Muscle layer of duodenum (tissue), 2 donors: ENCODE data around the gene PHKB.

ENCODE experiments used
- H3K27ac ChIP-seq: one replicate; pipeline ENCODE4 v1.7.0; 2013; ENCODE audit warnings: mild to moderate bottlenecking, low read length
- H3K27me3 ChIP-seq: one replicate; pipeline ENCODE4 v1.7.0; 2013; ENCODE audit warnings: low read depth, mild to moderate bottlenecking, control low read depth, low read length
- H3K36me3 ChIP-seq, 2 donors: one replicate each; pipeline ENCODE4 v1.7.0; 2013; ENCODE audit warnings: low read length in 2 of 2, control low read depth in 1 of 2, mild to moderate bottlenecking in 1 of 2; ENCODE audit not compliant: insufficient read depth in 2 of 2, control insufficient read depth in 1 of 2
- H3K4me1 ChIP-seq, 2 donors: one replicate each; pipeline ENCODE4 v1.7.0; 2013; ENCODE audit warnings: low read length in 2 of 2, mild to moderate bottlenecking in 2 of 2, control low read depth in 1 of 2, moderate library complexity in 1 of 2; ENCODE audit not compliant: insufficient read depth in 2 of 2, control insufficient read depth in 1 of 2
- H3K4me3 ChIP-seq, 2 donors: one replicate each; pipeline ENCODE4 v1.7.0; 2013; ENCODE audit warnings: low read length in 2 of 2, low read depth in 1 of 2, mild to moderate bottlenecking in 1 of 2
- H3K9me3 ChIP-seq, 2 donors: one replicate each; pipeline ENCODE4 v1.7.0; 2013; ENCODE audit warnings: low read length in 2 of 2, control low read depth in 1 of 2, mild to moderate bottlenecking in 1 of 2; ENCODE audit not compliant: control insufficient read depth in 1 of 2
- donor health status: healthy.

PHKB gene

DNA sequence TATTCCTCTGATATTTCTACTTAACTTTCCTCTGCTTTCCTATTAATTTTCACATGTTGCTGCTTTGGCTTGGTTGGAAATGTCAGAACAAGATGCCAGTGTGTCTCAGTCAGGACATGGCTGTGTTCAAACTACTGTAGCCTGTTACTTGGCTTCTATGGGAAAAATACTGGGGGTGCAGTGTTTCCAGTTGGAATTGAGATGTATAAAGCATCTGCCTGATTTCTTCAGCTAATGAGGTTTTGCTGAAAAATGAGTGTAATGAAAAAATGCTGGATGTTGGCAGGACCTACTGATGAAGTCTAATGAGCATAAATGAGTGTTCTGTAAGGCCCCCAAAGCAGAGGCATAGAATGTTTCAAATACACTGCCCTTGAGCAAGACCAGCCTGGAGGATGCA, 166.6 kb downstream of the PHKB start:
- Histone ChIP-seq H3K4me3 (no peak overlapping the region), H3K4me1 (no peaks in the 10 kb centered on the region), H3K36me3 (peaks cover 0 to 3% of the 10 kb centered on the region in 2 donors), H3K9me3 (no peaks in the 10 kb centered on the region), H3K27me3 (no peaks in the 10 kb centered on the region), H3K27ac (no peak overlapping the region)

DNA sequence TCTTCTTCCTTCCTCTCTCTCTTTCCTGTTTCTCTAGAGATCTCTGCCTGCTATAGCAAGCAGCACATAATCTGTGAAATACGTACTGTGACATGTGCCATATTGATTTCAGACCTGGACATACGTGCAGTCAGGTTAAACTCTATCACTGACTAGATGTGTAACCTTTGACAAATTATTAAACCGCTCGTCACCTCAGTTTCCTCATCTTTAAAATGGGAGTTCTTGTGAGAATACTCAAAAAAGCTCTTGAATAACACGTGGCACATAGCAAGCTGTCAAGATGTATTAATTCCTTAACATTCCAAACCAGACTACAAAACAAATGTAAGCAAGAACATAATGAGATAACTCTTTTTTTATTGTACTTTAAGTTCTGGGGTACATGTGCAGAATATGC, 170.0 kb downstream of the PHKB start:
- Histone ChIP-seq H3K4me3 (no peak overlapping the region), H3K36me3 (peaks cover 0 to 10% of the 10 kb centered on the region in 2 donors), H3K27me3 (no peaks in the 10 kb centered on the region), H3K4me1 (no peaks in the 10 kb centered on the region), H3K9me3 (no peaks in the 10 kb centered on the region), H3K27ac (no peak overlapping the region)

DNA sequence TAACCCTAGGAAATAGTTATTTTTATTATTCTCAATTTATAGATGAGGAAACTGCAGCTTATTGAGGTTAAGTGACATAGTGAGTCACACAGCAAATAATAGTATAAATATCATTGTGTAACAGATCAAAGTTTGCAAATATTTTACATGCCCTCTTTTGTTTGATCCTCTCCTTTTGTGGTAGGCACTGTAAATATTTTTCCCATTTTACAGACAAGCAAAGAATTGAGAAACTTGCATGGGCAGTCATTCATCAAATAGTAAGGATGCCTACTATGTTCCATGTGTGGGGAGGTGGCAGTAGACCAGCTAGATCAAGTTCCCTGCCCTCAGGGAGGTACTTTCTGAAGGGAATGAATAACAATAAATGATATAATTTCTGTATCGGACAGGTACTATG, 173.0 kb downstream of the PHKB start:
- H3K4me1 ChIP-seq = no peaks in the 10 kb centered on the region
- H3K27me3 ChIP-seq = no peaks in the 10 kb centered on the region
- H3K9me3 ChIP-seq = no peaks in the 10 kb centered on the region
- no peak overlapping the region for H3K27ac ChIP-seq
- no peak overlapping the region for H3K4me3 ChIP-seq
- peaks cover 0 to 13% of the 10 kb centered on the region in 2 donors for H3K36me3 ChIP-seq

DNA sequence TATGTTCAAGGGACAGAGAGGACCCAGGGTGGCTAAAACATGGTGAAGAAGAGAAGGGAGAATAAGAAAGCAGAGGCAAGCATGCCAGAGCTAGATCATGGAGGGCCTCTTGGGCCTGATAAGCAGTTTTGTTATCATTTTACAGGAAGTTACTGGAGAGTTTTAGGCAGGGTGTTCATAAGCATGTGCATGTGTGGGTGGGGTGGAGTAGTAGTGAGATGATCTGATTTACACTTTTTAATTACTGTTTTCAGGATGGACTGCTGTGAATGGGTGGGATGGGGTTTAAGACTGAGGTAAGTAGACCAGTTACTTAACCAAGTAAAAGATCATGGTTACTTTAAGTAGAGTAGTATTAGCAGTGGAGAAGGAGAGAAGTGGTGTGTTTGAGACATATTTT, 173.6 kb downstream of the PHKB start:
- no peak overlapping the region for H3K4me3 ChIP-seq
- no peak overlapping the region for H3K27ac ChIP-seq
- H3K9me3 ChIP-seq = no peaks in the 10 kb centered on the region
- no peaks in the 10 kb centered on the region for H3K4me1 ChIP-seq
- H3K27me3 ChIP-seq = no peaks in the 10 kb centered on the region
- H3K36me3 ChIP-seq = peaks cover 0 to 13% of the 10 kb centered on the region in 2 donors

DNA sequence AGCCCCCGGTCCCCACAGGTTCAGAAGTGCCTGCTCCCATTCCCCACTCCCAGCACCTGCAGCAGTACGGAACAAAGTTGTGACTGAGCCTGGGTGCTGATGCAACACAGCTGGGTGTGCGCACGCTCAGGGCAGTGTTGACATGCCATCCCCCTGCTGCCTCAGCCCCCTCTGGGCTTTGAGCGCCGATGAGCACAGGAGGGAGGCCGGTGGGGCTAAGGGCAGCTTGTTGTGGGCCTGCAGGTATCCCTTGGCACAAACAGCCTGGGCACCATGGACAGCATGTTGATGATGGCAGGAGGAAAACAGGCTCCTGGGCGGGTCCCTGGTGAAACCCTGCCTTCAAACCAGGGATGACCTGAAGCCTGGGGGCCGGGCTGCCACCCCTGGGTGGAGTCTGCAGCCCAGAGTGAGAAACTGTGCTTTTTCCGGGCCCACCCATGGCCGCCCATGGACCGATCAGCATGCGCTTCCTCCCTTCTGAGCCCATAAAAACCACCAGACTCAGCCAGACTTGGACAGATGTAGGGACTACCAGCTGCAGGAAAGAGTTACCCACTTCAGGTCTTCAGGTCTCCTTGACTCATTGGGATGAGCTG, 175.5 kb downstream of the PHKB start:
- no peak overlapping the region for H3K27ac ChIP-seq
- H3K9me3 ChIP-seq = no peaks in the 10 kb centered on the region
- H3K4me3 ChIP-seq = no peak overlapping the region
- no peaks in the 10 kb centered on the region for H3K4me1 ChIP-seq
- peaks cover 2 to 13% of the 10 kb centered on the region in 2 donors for H3K36me3 ChIP-seq
- H3K27me3 ChIP-seq = no peaks in the 10 kb centered on the region

DNA sequence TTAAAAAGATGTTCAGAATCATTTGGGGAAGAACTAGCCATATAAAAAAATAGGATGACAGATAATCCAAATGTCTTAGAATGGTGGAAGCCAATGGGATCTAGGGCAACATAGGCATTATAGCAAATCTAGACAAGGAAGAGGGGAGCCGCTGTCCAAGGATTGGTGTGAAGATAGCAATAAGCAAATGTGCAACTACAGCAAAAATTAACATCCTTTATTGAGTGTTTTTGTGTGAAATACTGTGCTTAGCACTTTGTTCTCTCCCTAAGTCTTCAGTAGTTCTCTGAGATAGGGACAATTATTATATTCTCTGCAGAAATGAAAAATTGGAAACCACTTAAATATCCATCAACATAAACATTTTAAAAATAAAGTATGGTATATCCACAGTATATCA, 177.0 kb downstream of the PHKB start:
- H3K27ac ChIP-seq = no peak overlapping the region
- H3K36me3 ChIP-seq = peaks cover 3 to 13% of the 10 kb centered on the region in 2 donors
- no peaks in the 10 kb centered on the region for H3K4me1 ChIP-seq
- no peaks in the 10 kb centered on the region for H3K27me3 ChIP-seq
- no peaks in the 10 kb centered on the region for H3K9me3 ChIP-seq
- H3K4me3 ChIP-seq = no peak overlapping the region

DNA sequence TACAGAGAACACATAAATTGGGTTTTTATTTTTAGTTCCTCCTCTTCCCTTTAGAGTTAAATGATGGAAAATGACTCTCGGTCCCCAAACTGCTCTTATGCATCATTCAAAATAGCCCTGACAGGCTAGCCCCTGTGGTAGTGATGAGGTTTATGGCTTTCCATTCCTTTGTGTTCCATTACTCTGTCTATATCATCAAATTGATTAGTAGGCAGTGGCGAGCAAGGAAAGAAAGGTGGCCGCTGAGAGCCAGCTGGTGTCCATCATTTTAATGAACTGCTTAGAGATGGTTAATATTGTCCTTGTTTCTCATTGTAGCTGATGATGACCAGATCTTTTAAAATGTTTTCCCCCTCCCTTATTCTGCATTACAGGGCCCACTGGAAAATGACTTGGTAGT, 179.5 kb downstream of the PHKB start:
- Histone ChIP-seq H3K27ac (no peak overlapping the region), H3K4me1 (peaks cover 0 to 6% of the 10 kb centered on the region in 2 donors), H3K27me3 (no peaks in the 10 kb centered on the region), H3K36me3 (peaks cover 3 to 7% of the 10 kb centered on the region in 2 donors), H3K4me3 (no peak overlapping the region), H3K9me3 (no peaks in the 10 kb centered on the region)

DNA sequence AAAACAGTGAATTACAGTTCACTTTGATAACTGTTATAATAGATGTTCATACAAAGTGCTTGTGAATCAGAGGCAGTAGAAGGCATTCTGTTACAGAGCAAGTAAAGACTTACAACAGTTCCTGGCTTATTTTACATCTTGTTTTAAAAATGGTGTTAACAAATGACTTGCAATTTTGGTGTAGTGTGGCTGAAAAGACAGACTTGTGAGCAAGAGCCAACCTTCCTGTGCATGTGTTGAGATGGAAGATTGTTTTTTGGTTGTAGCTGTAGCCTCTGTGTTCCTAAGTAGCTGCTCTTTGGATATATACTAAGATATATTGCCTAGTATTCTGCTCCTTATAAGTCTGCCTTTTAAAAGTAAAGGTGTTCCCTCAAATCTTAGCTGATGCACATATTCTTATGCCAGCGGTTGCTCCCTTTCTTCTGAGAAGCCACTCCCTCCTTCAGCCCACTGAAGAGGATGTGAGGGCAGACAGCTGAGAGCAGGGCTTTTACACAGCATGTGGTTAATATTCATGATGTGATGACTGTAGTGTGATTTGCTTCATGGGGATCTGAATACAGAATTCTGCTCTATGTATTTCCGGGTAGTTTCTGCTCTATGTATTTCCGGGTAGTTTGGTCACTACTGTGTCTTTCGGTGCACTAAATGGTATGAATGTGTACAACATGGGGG, 182.3 kb downstream of the PHKB start:
- Histone ChIP-seq H3K9me3 (no peaks in the 10 kb centered on the region), H3K4me1 (peaks cover 0 to 6% of the 10 kb centered on the region in 2 donors), H3K36me3 (peaks cover 3% of the 10 kb centered on the region in 2 donors), H3K4me3 (no peak overlapping the region), H3K27me3 (no peaks in the 10 kb centered on the region), H3K27ac (no peak overlapping the region)

DNA sequence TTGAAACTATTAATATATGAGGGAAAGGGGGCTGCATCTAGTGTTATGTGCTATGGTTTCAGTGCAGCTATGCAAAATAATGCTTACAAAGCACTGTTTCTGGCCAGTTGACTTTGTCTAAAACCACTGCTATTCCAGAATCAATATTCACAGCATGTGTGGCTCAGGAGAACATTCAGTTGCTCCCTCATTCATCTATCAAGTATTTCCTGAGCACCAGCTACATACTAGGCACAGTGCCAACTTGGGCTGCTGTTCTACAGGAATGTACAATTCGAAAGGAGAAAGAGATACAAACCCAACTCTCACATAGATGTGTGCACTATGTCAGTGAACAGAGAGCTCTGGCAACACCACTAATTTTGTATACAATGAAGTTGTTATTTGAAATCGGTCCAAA, 183.0 kb downstream of the PHKB start:
- Histone ChIP-seq H3K4me1 (peaks cover 0 to 6% of the 10 kb centered on the region in 2 donors), H3K36me3 (peaks cover 3 to 6% of the 10 kb centered on the region in 2 donors), H3K27ac (no peak overlapping the region), H3K27me3 (no peaks in the 10 kb centered on the region), H3K4me3 (no peak overlapping the region), H3K9me3 (no peaks in the 10 kb centered on the region)

DNA sequence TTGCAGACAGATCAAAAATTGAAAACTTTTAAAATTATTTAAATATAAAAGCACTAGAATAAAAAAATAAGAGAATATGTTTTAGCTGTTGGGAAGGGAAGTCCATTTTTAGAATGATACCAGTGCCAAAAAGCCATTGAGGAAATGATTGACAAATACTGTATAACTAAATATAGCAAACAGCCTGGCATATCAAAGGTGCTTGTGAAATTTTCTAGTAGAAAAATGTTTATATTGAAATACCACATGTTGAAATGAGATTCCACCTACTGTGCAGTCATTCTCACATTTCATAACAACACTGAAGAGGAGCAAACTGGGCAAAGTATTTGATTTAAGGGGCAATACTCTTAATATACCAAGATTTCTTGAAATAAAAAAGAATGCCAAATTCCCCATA, 183.5 kb downstream of the PHKB start:
- H3K27ac ChIP-seq = no peak overlapping the region

DNA sequence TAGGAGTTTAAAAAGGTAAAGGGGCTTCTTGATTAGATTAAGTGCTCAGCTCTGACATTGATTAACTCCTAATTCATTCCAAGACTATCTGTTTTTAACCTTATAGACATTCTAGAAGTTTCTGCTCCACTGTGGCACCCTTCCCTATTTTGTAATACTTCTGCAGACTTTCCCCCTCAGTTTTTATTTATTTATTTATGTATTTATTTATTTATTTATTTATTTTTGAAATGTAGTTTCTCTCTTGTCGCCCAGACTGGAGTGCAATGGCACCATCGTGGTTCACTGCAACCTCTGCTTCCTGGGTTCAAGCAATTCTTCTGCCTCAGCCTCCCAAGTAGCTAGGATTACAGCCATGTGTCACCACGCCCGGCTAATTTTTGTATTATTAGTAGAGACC, 185.8 kb downstream of the PHKB start:
- Histone ChIP-seq H3K4me3 (no peak overlapping the region), H3K9me3 (no peaks in the 10 kb centered on the region), H3K27me3 (no peaks in the 10 kb centered on the region), H3K36me3 (peaks cover 17 to 28% of the 10 kb centered on the region in 2 donors), H3K4me1 (peaks cover 0 to 6% of the 10 kb centered on the region in 2 donors), H3K27ac (no peak overlapping the region)

More for the DNA sequence above, 183.5 kb downstream of the PHKB start:
- Histone ChIP-seq H3K27me3 (no peaks in the 10 kb centered on the region), H3K4me1 (peaks cover 0 to 6% of the 10 kb centered on the region in 2 donors), H3K9me3 (no peaks in the 10 kb centered on the region), H3K36me3 (peaks cover 3 to 11% of the 10 kb centered on the region in 2 donors), H3K4me3 (no peak overlapping the region)

DNA sequence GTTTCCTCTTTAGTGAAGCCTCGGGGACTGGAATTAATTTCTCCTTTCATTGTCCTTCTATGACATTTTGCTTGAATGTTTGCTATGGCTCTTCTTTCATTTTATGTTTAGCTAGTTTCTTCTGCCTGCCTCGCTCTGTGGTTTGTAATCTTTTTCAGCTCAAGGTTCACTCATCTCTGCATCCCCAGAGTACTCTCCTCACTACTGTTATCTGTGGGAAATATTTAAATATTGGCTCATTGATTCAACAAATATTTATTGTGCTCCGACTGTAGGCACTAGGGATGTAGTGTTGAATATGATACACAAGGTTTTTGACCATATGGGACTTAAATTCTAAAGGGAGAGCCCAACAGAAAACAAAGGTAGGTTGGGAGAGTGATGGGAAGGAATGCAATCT, 195.9 kb downstream of the PHKB start:
- Histone ChIP-seq H3K36me3 (peaks cover 31 to 47% of the 10 kb centered on the region in 2 donors), H3K4me1 (no peaks in the 10 kb centered on the region), H3K27ac (no peak overlapping the region), H3K27me3 (no peaks in the 10 kb centered on the region), H3K4me3 (no peak overlapping the region), H3K9me3 (no peaks in the 10 kb centered on the region)
